IPS-15b (cell line): ENCODE results near the gene JARID2.

Experiments
- H3K27me3 ChIP-seq: one replicate; pipeline ENCODE4 v1.6.1; 2013; ENCODE audit warnings: low read length; ENCODE audit not compliant: control insufficient read depth, insufficient read depth
- H3K36me3 ChIP-seq: one replicate; pipeline ENCODE4 v1.6.1; 2013; ENCODE audit warnings: low read length; ENCODE audit not compliant: control insufficient read depth, insufficient read depth
- H3K4me1 ChIP-seq: one replicate; pipeline ENCODE4 v1.6.1; 2013; ENCODE audit warnings: mild to moderate bottlenecking, low read length; ENCODE audit not compliant: control insufficient read depth, insufficient read depth
- H3K4me3 ChIP-seq: one replicate; pipeline ENCODE4 v1.5.1; 2013; ENCODE audit warnings: low read depth, low read length
- H3K9ac ChIP-seq: one replicate; pipeline ENCODE4 v1.6.1; 2013; ENCODE audit warnings: low read depth, mild to moderate bottlenecking, low read length
- H3K9me3 ChIP-seq: one replicate; pipeline ENCODE4 v1.6.1; 2013; ENCODE audit warnings: mild to moderate bottlenecking, low read length; ENCODE audit not compliant: control insufficient read depth, insufficient read depth

Gene JARID2

GRCh38 chr6:15368186-15368585 is 122.3 kb downstream of the JARID2 start:
- H3K4me3 ChIP-seq: no peak overlapping the region
- no peaks in the 10 kb centered on the region for H3K9me3 ChIP-seq
- H3K36me3 ChIP-seq: no peaks in the 10 kb centered on the region
- H3K9ac ChIP-seq: no peak overlapping the region
- H3K27me3 ChIP-seq: no peaks in the 10 kb centered on the region
- peaks cover 53% of the 10 kb centered on the region for H3K4me1 ChIP-seq

DNA sequence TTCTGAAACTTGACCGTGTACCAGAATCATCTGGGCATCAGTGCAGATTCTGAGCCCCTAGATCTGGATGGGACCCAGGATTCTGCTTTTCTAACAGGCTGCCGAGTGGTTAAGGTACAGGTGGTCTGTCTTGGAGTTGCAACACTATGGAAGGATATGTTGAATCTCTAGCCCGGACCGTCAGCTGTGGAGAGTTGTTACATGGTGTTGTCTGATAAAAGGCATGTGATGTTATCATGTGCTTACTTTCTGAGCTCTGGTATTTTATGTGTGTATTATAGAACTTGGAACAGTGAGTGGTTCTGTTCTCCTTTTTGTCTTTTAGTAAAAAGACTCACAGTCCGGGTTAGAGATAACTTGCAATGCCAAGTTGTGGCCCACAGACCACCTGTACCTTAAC is 123.0 kb downstream of the JARID2 start:
- H3K27me3 ChIP-seq: no peaks in the 10 kb centered on the region
- H3K4me1 ChIP-seq: peaks cover 50% of the 10 kb centered on the region
- no peak overlapping the region for H3K4me3 ChIP-seq
- no peaks in the 10 kb centered on the region for H3K9me3 ChIP-seq
- H3K9ac ChIP-seq: no peak overlapping the region
- H3K36me3 ChIP-seq: no peaks in the 10 kb centered on the region

GRCh38 chr6:15369838-15370237 is 124.0 kb downstream of the JARID2 start:
- Histone ChIP-seq H3K27me3 (no peaks in the 10 kb centered on the region), H3K9me3 (no peaks in the 10 kb centered on the region), H3K36me3 (peaks cover 6% of the 10 kb centered on the region), H3K9ac (no peak overlapping the region), H3K4me3 (no peak overlapping the region), H3K4me1 (peaks cover 47% of the 10 kb centered on the region)

DNA sequence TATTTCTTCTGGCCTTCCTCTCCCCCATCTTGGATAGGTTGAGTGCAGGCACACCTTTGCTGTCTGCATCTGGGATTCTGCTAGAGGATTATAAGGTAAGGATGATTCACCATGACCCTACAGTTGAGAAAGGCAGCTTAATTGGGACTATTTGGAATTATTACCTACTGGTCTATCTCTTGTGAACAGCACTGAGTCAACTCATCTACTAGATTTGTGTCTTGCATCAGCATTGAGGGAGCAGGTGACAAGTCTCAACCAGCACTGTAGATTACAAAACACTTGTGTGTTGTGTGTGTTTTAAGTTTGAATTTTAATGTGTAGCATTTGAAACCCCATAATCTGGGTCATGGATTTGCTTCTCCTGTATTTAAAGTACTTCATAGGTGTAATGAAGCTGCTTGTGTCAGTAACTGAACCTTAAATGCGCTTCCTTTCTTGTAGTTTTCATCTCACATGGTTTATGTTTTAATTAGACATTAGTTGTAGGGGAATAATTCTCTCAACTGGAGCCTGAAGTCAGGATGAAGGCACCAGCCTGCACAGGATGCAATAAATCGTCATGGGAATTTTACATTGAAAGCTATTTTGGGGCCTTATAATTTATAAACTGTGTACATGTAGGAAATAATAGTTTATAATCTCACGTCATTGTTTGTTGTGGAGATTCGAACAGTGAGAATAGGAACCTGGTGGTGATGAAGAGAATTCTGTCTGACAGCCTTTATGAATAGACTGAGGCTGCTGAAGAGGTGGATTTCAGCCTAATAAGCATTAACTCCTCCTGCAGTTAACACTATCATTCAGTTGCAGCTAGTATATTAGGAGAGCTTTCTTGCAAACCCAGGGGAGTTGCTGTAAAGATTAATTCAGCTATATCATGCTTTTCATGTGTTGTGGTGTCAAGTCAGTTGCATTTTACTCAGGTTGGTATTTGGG is 125.1 kb downstream of the JARID2 start:
- no peaks in the 10 kb centered on the region for H3K27me3 ChIP-seq
- H3K9me3 ChIP-seq: no peaks in the 10 kb centered on the region
- no peak overlapping the region for H3K4me3 ChIP-seq
- no peak overlapping the region for H3K9ac ChIP-seq
- H3K36me3 ChIP-seq: peaks cover 8% of the 10 kb centered on the region
- peaks cover 40% of the 10 kb centered on the region for H3K4me1 ChIP-seq

GRCh38 chr6:15372932-15373331 is 127.1 kb downstream of the JARID2 start:
- Histone ChIP-seq H3K36me3 (peaks cover 8% of the 10 kb centered on the region), H3K9ac (no peak overlapping the region), H3K4me3 (no peak overlapping the region), H3K4me1 (peaks cover 32% of the 10 kb centered on the region), H3K9me3 (no peaks in the 10 kb centered on the region), H3K27me3 (no peaks in the 10 kb centered on the region)

GRCh38 chr6:15374119-15374518 is 128.2 kb downstream of the JARID2 start:
- Histone ChIP-seq H3K4me1 (peaks cover 29% of the 10 kb centered on the region), H3K9me3 (no peaks in the 10 kb centered on the region), H3K36me3 (peaks cover 8% of the 10 kb centered on the region), H3K27me3 (no peaks in the 10 kb centered on the region), H3K9ac (no peak overlapping the region), H3K4me3 (no peak overlapping the region)

- Histone ChIP-seq H3K9me3 (no peaks in the 10 kb centered on the region), H3K36me3 (peaks cover 8% of the 10 kb centered on the region), H3K27me3 (no peaks in the 10 kb centered on the region), H3K4me1 (peaks cover 25% of the 10 kb centered on the region), H3K4me3 (no peak overlapping the region), H3K9ac (no peak overlapping the region)
These were observed 129.1 kb downstream of the JARID2 start for GRCh38 chr6:15375018-15375417.

- no peaks in the 10 kb centered on the region for H3K9me3 ChIP-seq
- H3K9ac ChIP-seq: no peak overlapping the region
- peaks cover 28% of the 10 kb centered on the region for H3K4me1 ChIP-seq
- no peak overlapping the region for H3K4me3 ChIP-seq
- H3K36me3 ChIP-seq: peaks cover 8% of the 10 kb centered on the region
- no peaks in the 10 kb centered on the region for H3K27me3 ChIP-seq
These were observed 129.9 kb downstream of the JARID2 start for GRCh38 chr6:15375638-15376290.

DNA sequence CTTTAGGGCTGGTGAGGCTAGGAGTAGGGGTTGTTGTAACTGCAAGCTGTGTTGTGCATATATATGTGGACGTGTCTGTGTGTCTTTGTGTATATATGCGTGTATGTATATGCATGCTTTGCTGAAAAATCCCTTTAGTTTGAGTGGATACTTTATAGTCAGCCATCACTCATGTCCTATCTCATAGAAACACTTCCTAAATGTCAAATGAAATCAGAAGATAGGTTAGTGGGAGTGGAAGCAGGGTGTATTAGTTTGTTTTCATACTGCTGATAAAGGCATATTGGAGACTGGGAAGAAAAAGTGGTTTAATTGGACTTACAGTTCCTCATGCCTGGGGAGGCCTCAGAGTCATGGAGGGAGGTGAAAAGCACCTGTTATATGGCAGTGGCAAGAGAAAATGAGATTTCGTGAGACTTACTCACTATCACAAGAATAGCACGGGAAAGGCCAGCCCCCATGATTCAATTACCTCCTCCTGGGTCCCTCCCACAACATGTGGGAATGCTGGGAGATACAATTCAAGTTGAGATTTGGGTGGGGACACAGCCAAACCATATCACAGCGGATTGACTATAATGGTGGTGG is 131.1 kb downstream of the JARID2 start:
- H3K4me1 ChIP-seq: peaks cover 30% of the 10 kb centered on the region

GRCh38 chr6:15378272-15378671 is 132.4 kb downstream of the JARID2 start:
- Histone ChIP-seq H3K36me3 (peaks cover 8% of the 10 kb centered on the region), H3K27me3 (no peaks in the 10 kb centered on the region), H3K4me3 (no peak overlapping the region), H3K9me3 (no peaks in the 10 kb centered on the region), H3K9ac (no peak overlapping the region), H3K4me1 (peaks cover 36% of the 10 kb centered on the region)

More for the DNA sequence above, 131.1 kb downstream of the JARID2 start:
- Histone ChIP-seq H3K27me3 (no peaks in the 10 kb centered on the region), H3K9me3 (no peaks in the 10 kb centered on the region), H3K4me3 (no peak overlapping the region), H3K9ac (no peak overlapping the region), H3K36me3 (peaks cover 8% of the 10 kb centered on the region)

- H3K4me3 ChIP-seq: no peak overlapping the region
- H3K4me1 ChIP-seq: peaks cover 38% of the 10 kb centered on the region
- H3K9ac ChIP-seq: no peak overlapping the region
- H3K36me3 ChIP-seq: peaks cover 8% of the 10 kb centered on the region
- no peaks in the 10 kb centered on the region for H3K9me3 ChIP-seq
- H3K27me3 ChIP-seq: no peaks in the 10 kb centered on the region
These were observed 133.0 kb downstream of the JARID2 start for GRCh38 chr6:15378866-15379265.
